HG02571 (cell line): ENCODE measurements around the gene ABCB8.
"Not testable (repeated sequence)": the region's sequence is repeated elsewhere in the genome, so short reads cannot be mapped to it uniquely, and the experiment has no call there.

Experiments used
- ATAC-seq: cut with Tn5 transposase; IDR thresholded peaks from one replicate; pipeline ENCODE4 v1.9.1; 2021; ENCODE audit warnings: mild to moderate bottlenecking, moderate library complexity; ENCODE audit not compliant: unreplicated experiment

ABCB8 gene

DNA sequence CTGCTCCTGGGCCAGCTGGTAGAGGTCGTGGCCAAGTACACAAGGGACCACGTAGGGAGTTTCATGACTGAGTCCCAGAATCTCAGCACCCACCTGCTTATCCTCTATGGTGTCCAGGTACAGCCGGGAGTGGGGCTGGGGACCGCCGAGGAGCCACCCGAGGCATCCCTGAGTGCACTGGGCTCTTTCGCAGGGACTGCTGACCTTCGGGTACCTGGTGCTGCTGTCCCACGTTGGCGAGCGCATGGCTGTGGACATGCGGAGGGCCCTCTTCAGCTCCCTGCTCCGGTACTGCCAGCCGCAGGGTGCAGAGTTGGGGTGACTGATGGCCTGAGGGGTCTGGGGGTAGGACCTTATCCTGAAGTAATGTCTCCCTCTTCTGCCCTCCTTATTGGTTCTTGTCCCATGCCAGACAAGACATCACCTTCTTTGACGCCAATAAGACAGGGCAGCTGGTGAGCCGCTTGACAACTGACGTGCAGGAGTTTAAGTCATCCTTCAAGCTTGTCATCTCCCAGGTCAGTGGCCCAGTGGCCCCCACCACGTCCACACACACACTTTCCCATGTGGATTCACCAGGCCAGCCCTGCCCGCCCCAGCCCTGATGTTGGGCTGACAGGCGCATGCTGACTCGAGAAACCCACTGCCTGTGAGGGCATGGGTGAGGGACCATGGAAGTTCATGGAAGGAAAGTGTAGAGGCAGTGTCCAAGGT, 6.2 kb downstream of the ABCB8 start:
- no peak for ATAC-seq

DNA sequence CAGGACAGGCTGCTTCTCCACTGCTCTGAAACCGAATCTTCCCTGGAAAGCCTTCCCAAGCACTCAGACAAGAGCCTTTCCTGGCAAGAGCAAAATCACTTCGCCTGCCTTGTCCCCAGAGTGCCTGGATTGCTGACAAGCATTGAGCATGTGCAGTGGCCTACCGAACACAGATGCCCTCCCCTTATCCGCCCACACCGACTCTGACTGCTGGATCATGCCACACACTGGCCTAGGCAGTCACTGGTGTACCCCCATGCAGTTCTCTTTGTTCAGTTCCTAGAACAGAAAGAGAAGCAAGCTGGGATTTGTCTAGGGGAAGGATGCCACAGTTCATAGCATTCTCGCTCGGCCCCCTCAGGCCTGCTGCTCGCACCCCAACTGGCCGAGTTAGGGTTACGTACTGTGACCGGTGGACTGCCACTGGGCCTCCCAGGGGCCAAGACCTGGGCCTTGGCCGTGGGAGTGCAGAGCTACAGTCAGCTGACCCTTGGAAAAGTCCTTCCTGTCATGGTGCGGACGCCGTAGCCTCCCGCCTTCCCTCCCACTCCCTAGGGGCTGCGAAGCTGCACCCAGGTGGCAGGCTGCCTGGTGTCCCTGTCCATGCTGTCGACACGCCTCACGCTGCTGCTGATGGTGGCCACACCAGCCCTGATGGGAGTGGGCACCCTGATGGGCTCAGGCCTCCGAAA, 6.9 kb downstream of the ABCB8 start:
- no peak for ATAC-seq

DNA sequence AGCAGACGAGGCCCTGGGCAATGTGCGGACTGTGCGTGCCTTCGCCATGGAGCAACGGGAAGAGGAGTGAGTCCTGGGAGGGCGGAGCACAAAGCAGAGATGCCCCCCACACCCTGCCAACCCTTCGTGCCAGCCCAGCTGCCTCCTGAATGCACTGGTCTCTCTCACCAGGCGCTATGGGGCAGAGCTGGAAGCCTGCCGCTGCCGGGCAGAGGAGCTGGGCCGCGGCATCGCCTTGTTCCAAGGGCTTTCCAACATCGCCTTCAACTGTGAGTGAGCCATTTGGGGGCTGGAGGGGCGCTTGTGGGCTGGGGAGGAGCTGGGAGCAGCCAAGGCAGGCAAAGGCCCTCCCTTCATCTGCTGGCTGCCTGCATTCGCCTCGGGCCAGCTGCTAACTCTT, 7.7 kb downstream of the ABCB8 start:
- ATAC-seq = no peak

DNA sequence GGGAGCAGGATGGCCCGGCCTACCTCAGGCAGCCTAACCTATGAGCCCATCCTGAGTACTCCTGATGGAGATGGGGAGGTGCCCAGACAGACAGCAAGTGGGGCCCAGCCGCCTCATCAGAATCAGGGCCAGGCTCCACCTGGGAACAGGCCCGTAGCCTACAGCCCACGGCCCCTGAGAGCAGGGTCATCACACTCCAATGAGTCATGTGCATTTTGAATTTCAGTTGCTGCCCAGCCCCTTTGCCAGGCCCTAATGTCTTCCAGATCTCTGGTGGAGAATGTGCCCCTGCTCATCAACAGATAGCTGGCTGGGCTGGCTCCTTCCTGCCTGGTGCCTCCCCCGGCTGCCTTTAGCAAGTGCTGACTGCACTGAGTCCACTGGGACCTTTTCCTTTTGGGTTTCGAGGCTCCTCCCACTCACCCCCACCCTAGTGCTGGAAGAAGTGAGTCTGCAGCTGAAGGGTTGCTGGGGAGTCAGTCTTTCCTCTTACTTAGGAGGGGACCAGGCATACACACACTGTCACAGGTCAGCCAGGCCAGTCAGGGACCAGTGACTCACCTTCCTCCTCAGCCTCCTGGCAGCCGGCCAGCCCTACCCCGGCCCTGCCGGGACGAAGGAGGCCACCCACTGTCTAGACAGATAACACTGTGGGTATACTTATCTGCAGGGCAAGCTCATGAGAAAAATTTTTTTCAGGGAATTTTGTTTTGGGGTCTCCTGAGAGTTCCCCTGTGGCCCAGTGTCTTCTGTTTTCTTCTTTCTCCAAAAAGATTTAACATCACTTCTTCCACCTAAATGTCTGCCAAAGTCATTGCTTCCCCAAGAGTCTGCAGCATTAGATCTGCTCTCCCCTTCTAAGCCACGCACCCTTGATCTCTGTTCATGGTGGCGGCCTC, 10.9 kb downstream of the ABCB8 start:
- no peak for ATAC-seq

DNA sequence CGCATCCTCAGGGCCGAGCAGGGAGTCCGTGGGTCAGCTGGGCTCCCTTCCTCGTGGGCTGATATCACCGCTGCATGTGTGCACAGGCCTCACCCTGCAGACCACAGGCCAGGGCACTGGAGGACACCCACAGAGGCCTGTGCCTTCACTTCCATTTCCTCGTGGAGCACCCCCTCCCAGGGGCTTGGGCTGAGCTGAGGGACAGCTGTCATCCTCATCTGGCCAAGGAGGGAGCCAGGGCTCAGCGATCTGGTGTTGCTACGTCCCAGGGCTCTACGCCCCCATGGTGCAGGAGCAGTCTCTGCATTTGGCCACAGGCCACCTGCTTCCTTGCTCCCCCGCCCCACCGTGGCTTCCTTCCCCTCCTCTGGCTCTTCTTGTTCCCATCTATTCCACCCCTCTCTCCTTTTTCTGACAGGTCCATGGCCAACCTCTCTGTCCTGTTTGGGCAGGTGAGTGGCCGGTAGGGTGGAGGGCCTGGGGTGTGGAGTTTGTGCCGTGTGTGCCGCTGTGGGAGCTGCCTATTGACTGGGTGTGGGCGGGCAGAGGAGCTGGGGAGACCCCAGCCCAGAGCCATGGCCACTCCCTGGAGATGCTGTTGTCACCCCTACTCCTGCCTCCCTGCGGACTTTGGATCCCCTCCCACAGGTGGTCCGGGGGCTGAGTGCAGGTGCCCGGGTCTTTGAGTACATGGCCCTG, 11.7 kb downstream of the ABCB8 start:
- ATAC-seq = no peak

DNA sequence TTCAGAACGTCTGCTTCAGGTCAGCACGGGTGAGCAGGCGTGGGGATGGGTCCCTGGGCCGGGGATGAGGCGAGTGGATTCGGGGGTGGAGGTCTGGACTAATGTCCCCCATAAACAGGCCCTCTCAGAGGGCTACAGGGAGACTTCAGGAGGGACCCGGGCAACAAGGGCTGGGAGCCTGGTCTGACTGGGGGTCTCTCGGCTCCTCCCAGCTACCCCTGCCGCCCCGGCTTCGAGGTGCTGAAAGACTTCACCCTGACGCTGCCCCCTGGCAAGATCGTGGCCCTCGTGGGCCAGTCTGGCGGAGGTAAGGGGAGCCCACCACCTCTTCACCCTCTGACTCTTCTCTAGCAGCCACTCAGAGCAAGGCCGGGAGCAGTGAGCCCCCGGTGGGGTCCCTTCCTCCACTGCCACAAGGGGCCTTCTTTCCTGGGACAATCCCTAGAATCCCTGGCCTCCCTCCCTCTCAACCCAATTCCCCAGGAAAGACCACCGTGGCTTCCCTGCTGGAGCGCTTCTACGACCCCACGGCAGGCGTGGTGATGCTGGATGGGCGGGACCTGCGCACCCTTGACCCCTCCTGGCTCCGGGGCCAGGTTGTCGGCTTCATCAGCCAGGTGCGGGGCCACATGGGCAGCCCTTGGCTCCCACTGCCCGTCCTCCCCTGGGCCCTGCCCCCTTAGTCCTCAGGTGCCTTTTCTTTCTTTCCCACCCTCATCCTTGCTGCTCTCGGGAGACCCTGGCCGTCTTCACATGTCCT, 12.5 kb downstream of the ABCB8 start:
- ATAC-seq = no peak

DNA sequence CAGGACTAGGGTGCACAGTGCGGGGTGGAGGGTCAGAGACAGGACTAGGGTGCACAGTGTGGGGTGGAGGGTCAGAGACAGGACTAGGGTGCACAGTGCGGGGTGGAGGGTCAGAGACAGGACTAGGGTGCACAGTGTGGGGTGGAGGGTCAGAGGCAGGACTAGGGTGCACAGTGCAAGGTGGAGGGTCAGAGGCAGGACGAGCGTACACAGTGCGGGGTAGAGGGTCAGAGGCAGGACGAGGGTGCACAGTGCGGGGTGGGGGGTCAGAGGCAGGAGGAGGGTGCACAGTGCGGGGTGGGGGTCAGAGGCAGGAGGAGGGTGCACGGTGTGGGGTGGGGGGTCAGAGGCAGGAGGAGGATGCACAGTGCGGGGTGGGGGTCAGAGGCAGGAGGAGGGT, 15.2 kb downstream of the ABCB8 start:
- ATAC-seq = not testable (repeated sequence)

DNA sequence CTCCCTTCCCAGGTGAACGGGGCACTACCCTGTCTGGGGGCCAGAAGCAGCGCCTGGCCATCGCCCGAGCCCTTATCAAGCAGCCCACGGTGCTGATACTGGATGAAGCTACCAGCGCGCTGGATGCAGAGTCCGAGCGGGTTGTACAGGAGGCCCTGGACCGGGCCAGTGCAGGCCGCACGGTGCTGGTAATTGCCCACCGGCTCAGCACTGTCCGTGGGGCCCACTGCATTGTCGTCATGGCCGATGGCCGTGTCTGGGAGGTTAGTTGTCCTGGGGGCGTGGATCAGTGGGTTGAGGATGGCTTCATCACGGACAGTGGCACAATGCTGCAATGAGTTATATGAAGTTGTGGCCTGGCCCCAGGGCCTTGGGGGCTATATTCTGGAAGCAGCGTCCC, 15.7 kb downstream of the ABCB8 start:
- ATAC-seq = no peak

DNA sequence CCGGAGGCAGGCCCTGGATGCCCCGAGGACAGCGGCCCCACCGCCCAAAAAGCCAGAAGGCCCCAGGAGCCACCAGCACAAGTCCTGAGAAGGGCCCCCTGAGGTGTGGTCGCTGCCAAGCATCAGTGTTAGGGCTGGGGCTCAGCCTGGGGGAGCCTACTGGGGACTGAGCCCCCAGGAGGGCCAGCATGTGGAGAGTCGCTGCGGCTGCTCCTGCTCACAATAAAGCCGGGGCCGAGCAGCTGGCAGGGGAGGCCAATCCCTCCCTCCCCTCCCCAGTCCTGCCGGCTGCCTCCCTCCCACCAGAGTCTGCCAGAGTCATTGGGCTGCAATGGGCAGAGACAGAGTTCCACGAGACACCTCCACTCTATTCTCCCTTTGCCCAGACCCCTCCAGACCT, 17.0 kb downstream of the ABCB8 start:
- no peak for ATAC-seq

DNA sequence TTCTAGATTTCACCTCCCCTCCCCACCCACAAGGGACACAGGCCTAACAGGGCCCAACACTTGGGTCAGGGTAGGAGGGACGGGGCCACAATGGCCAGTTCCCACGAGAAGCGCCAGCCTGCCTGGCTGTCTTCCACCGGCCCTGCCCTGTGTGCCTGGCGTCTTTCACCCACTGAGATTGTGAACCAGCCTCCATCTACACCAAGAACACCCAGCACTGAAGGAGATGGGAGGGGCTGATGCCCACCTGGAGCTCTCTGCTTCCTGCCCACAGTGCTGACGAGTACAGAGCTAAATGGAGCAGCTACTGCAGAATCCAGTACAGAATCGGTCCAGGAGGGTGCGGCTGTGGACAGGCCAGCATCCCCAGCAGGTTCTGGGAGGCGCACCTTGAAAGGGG, 17.7 kb downstream of the ABCB8 start:
- no peak for ATAC-seq

DNA sequence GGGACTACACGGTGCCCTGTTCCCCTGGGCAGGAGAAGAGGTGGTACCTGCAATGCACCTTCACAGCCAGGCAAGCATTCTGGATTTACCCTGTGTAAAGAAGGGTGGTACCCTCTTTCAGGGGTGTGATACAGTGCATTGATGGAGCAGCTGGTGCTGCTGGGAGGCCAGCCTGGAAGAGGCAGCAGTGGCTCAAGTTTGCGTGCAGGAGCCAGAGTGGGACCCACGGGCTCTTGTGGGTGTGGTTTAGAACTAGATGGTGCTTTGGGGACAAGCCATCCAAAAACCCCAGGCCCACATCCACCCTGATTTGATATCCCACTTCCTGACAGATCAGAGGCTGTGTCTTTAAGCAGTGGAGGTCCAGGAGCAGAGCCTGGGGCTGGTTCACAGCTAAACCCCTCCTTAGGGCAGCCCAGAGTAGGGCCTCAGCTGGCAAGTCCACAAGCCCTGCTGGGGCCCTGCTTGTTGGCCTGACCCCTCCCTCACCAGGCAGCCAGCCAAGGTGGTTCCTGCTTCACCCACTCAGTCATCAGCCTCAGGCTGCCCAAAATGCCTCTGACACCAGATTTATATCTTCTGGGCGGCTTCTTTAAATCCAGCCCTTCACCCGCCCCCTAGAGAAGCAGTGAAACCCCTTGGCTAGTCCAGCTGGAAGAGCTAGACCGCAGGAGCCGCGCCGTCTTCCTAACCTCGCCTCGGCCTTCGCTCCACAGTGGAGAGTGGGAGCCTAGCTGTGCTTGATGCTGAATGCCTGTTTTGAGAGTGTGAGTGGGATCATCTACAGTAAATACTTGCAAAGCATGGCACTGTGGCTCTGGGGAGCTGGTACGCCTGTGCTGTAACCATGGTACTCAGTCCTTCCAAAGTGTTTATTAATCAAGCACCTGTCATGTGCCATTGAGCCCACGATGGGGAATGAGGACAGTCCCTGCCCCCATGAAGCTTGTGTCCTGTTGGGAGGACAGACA, 18.6 kb downstream of the ABCB8 start:
- no peak for ATAC-seq

DNA sequence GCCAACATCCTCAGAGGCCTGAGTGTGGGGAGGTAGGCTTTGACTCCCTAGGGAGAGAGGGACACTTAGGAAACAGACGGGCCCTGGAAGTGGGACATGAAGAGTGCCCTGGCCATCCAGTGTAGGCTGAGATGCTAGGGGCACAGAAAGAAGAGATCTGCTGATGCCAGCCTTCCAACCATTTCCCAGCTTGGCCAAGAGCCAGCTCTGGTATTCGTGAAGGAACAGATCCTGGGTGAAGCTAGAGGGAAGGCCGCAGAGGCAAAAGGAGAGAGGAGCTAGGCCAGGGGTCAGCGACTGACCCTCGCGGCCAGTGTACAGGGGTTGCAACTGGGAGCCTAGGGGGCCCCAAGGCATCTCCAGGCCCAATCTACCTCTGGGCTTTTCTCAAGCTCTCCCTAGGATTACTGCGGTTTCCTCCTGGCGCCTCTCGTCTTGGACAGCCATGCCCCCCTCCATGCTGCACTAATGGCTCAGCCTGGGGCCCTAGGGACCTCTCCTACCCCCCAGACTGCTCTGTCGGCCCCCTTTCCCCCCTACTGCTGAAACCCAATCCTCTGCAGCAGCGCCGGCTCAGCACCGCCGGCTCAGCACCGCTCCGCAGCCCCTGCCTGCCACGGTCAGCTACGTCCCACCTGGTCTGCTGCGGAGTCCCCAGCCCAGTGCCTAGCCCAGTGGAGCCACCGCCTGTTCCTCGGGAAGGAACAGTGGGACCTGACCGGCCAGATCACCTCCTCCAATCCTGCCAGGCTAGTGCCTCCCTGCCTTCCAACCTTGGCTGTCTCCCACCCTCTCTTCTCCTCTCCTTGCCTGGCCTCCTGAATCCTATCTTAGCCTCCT, 19.9 kb downstream of the ABCB8 start, which contains the start of gene ASIC3:
ASIC3 (plus strand) TSS at position 556 of the 840 bp plus-strand sequence. CDS start 355 bp downstream, outside the sequence.
- ATAC-seq = no peak

DNA sequence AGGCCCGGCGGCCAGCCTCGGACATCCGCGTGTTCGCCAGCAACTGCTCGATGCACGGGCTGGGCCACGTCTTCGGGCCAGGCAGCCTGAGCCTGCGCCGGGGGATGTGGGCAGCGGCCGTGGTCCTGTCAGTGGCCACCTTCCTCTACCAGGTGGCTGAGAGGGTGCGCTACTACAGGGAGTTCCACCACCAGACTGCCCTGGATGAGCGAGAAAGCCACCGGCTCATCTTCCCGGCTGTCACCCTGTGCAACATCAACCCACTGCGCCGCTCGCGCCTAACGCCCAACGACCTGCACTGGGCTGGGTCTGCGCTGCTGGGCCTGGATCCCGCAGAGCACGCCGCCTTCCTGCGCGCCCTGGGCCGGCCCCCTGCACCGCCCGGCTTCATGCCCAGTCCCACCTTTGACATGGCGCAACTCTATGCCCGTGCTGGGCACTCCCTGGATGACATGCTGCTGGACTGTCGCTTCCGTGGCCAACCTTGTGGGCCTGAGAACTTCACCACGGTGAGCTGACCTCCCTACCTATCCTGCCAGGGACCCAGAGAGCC, 20.7 kb downstream of the ABCB8 start:
- no peak for ATAC-seq

DNA sequence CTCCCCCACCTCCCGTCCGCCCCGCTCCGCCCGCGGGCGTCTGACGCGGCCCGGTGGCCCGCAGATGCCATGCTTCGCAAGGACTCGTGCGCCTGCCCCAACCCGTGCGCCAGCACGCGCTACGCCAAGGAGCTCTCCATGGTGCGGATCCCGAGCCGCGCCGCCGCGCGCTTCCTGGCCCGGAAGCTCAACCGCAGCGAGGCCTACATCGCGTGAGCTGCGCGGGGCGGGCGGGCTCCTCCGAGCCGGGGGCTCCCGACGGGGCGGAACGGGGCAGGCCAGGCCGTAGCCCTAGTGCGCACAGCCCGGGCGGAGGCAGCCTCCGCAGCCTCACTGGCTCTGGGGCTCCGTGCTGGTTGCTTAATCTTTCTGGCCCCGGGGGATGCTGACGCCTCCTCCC, 22.9 kb downstream of the ABCB8 start:
- no peak for ATAC-seq

DNA sequence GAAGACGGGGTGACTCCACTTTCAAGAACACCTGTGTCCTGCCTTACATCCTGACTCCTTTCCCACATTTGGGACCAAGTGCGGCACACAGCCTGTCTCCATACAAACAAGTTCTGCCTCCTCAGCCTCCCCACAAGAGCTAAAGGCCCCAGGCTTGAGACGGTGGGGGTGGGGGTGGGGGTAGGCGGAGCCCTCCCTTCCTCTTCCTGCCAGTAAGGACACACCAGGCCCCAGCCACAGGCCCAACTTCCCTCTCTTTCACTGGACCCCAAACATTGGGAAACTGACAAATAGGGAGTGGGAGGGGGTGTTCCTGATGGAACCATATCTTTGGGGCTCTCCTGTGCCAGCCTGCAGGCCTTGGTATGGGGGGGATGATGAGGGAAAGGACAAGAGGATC, 24.8 kb downstream of the ABCB8 start:
- ATAC-seq = no peak

DNA sequence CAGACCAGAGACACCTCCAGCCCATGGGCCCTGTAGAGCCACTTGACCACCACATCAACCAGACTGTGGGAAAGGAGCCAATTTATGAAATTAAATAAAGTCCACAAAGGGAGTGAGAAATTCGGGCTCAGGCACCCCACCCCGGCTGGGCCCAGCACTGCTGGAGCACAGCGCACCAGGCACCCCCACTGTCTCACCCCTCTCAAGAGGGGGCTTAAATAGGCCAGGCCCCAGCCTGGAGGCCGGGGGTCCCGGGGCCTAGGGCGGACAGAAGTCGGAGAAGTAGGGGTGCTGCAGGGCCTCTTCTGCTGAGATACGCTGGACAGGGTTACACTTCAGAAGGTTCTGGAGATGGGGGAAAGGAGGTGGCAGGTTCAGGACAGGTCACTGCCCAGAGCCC, 25.5 kb downstream of the ABCB8 start:
- ATAC-seq = no peak

DNA sequence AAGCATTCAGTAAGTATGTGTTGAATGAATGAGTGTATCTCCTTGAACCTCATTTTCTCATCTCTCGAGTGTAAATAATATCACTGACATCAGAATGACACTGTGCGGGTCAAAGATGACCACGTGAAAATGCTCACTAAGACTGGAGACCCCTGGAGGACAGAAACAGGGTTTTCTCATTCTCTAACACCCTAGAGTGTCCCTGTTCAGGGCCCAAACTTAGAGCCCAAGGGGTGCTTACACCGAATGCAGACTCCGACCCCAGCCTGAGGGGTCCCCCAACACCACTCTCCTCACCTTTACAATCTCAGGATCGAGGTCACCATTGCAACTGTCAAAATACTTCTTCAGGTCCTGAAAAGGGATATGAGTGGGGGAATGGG, 28.0 kb downstream of the ABCB8 start:
- ATAC-seq = no peak
